Measurements from ENCODE around the gene FOXP4.

- TF ChIP-seq CTCF (IDR thresholded peaks at IDR 0.05): no peak
- TF ChIP-seq POLR2AphosphoS5 (IDR thresholded peaks at IDR 0.05): no peak
Observed at GRCh38 chr6:41512146-41512701, 34.0 kb upstream of the FOXP4 start.

All from breast epithelium (tissue), 3 donors.